Transverse colon (tissue), 4 donors: Measurements from ENCODE around the gene MAMDC4. TPM values are rescaled to one million over a fixed set of nuclear protein-coding genes. Genes with fewer than 3 reads are reported as not detected.
A peak's percentile ranks its signal among the peaks of the same experiment; 100 is the strongest.
"Not testable (repeated sequence)": the region's sequence is repeated elsewhere in the genome, so short reads cannot be mapped to it uniquely, and the experiment has no call there.

Experiments
- DNase-seq: peaks from one replicate; pipeline ENCODE4 v3.0.0-alpha.2; 2019
- H3K27ac ChIP-seq, 4 donors: fragments of 200-600 bp; sonication (generic); 2 replicates each; pipeline ENCODE4 v1.5.1; 2016 to 2018; ENCODE audit warnings: inconsistent platforms in 4 of 4
- H3K27me3 ChIP-seq: fragments of 200-600 bp; sonication (generic); 2 replicates; pipeline ENCODE4 v1.5.1; 2017; ENCODE audit warnings: inconsistent platforms
- H3K36me3 ChIP-seq, 4 donors: fragments of 200-600 bp; sonication (generic); 2 replicates each; pipeline ENCODE4 v1.5.1; 2017 to 2019; ENCODE audit warnings: inconsistent platforms in 4 of 4
- H3K4me1 ChIP-seq, 4 donors: fragments of 200-600 bp; sonication (generic); 2 replicates each; pipeline ENCODE4 v1.5.1; 2017 to 2020; ENCODE audit warnings: inconsistent platforms in 4 of 4
- H3K4me3 ChIP-seq, 4 donors: fragments of 200-600 bp; sonication (generic); 1 replicate in 1 of 4; 2 replicates in 3 of 4; pipeline versions ENCODE4 v1.5.1 to v1.6.1; 2017 to 2019; ENCODE audit warnings: inconsistent platforms in 4 of 4
- H3K9me3 ChIP-seq, 2 donors: fragments of 200-600 bp; sonication (generic); 2 replicates each; pipeline ENCODE4 v1.5.1; 2017 to 2019; ENCODE audit warnings: inconsistent platforms in 2 of 2
- EP300 ChIP-seq: sonication (generic); formaldehyde crosslinking; IDR thresholded peaks from one replicate; pipeline ENCODE4 v1.6.1; 2017; ENCODE audit warnings: antibody characterized with exemption, low read depth
- POLR2A ChIP-seq: fragments of 450-650 bp; IDR thresholded peaks from one replicate; pipeline ENCODE4 v1.6.1; 2016; ENCODE audit warnings: antibody characterized with exemption, mild to moderate bottlenecking, moderate library complexity
- POLR2AphosphoS5 ChIP-seq, 3 donors: sonication (generic); formaldehyde crosslinking; IDR thresholded peaks; one replicate each; pipeline ENCODE4 v1.6.1; 2016; ENCODE audit warnings: antibody characterized with exemption in 3 of 3
- WGBS, 2 donors: methylation state at CpG; one replicate each; pipeline ENCODE4 v1.1.5; 2018; ENCODE audit warnings: low coverage in 1 of 2; 5-methylcytosine and 5-hydroxymethylcytosine counted together
- in situ Hi-C, 4 donors: fragments of 200-750 bp; cut with MboI; loops; one replicate each; pipeline versions ENCODE4 v1.15.0 to v1.15.1; 2017; ENCODE audit warnings: low sequenced_read_pairs in 3 of 4, low pct_ligation_motif_present in 1 of 4, low pct_unique_long_range_greater_than_20kb in 1 of 4
- intact Hi-C: fragments of 100-400 bp; cut with DNase I; formaldehyde crosslinking; loops from one replicate; pipeline ENCODE4 v1.15.1; 2023; ENCODE audit warnings: low total_unique reads
- total RNA-seq, 4 donors: library from RNA; depleted of rRNA; stranded (reverse); fragments of >200 nt; gene quantifications; one replicate each; pipeline ENCODE4 v1.1.0, GENCODE V29; 2016
- TF ChIP-seq, protein P1 (sequence below), 5 experiments: fragments of 200-600 bp in 3 of 5; fragments of 450-650 bp in 2 of 5; sonication (generic) in 3 of 5; IDR thresholded peaks; 1 replicate in 2 of 5; 2 replicates in 3 of 5; pipeline ENCODE4 v1.5.1; 2016 to 2017; ENCODE audit warnings: antibody characterized with exemption in 5 of 5, inconsistent platforms in 3 of 5, mild to moderate bottlenecking in 2 of 5, moderate library complexity in 1 of 5

MAMDC4 gene
- total RNA-seq, 4 donors from 2014 or later: 11.4 to 52.5 (median 23.2) TPM

DNA sequence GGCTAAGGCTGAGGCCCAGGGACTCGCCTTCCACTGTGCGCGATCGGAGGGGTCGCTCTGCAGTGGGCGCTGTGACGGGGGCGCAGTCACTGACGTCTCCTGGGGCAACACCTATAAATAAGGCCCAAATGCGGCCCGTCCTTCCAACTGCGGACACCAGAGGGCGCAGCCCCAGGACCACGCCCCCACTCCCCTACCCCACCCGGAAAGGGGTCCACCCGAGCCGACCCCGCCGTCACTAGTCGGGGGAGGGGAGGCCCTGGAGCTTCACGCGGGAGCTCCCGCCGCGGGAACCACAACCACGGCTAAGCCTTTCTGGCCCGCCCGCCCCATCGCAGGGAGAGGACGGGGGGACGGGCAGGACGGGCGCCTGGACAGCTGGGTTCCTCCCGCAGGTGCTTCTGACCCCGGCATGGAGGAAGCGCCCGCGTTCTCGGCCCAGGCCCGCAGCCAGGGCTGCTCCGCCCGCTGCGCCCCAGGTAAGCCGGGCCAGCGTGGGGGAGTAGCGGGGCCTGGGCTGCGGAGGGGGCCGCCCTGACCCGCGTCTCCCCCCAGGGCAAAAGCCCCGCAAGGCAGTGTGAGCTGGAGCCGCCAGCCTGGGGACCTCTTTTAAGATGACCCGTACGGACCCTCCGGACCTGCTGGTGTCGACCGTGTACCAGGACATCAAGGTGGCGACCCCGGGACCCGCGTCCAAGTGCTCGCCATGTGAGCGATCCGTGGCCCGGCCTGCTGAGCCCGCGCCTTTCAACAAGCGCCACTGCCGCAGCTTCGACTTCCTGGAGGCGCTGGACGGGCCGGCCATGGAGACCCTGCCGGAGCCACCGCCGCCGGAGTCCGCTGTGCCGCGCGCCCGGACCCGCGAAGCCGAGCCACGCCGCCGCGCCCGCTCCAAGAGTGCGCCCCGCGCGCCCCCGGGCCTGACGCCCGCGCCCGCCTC, 8.1 kb upstream of the MAMDC4 start:
- in situ Hi-C loops, H3K36me3 ChIP-seq, intact Hi-C loops, H3K9me3 ChIP-seq: not testable (repeated sequence)
- H3K27ac ChIP-seq: peak overlapping the region in 3 of 4 donors; percentile 71 to 89 (median 80)
- peaks cover 29 to 79% (median 64%) of the 10 kb centered on the region in 4 donors for H3K4me1 ChIP-seq
- 36% methylated on average over 65 of the region's 99 CpGs; no CpG with 5 or more reads in 1 of the 2 donors for WGBS, 2 donors
- DNase-seq: peak; percentile 63
- peaks cover 41% of the 10 kb centered on the region for H3K27me3 ChIP-seq
- peak overlapping the region in 2 of 4 donors; percentile 9 to 12 for H3K4me3 ChIP-seq
- TF ChIP-seq, protein P1, sequence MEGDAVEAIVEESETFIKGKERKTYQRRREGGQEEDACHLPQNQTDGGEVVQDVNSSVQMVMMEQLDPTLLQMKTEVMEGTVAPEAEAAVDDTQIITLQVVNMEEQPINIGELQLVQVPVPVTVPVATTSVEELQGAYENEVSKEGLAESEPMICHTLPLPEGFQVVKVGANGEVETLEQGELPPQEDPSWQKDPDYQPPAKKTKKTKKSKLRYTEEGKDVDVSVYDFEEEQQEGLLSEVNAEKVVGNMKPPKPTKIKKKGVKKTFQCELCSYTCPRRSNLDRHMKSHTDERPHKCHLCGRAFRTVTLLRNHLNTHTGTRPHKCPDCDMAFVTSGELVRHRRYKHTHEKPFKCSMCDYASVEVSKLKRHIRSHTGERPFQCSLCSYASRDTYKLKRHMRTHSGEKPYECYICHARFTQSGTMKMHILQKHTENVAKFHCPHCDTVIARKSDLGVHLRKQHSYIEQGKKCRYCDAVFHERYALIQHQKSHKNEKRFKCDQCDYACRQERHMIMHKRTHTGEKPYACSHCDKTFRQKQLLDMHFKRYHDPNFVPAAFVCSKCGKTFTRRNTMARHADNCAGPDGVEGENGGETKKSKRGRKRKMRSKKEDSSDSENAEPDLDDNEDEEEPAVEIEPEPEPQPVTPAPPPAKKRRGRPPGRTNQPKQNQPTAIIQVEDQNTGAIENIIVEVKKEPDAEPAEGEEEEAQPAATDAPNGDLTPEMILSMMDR (IDR thresholded peaks at IDR 0.05): peak; percentile 76 to 90 (median 82)

DNA sequence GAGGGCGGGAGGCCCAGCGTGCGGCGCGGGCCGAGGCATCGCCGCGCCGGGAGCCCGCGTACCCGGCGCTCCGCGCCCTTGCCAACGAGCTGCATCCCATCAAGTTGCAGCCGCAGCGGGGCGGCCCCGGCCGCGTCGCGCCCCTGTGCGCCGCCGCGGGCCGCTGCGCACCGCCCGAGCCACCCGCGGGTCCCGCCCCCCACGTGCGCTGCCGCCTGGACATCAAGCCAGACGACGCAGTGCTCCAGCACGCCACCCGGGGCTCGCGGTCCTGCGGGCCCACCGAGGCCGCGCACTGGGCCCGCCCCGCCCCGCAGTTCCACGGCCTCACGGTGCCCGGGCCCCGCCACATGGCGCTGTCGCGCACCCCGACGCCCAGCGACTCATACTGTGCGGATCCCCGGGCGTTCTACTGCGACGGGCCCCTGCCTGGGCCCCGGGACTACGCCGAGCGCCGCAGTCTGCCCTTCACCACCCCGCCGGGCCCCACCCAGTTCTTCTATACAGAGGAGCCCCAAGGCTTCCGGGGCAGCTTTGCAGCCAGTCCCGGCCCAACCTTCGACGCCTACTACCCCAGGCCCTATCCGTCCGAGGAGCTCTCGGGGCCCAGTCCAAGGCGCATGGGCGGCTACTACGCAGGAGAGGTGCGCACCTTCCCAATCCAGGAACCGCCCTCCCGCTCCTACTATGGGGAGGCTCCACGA, 7.2 kb upstream of the MAMDC4 start:
- in situ Hi-C loops (no loop called here), intact Hi-C loops (no loop called here)
- Histone ChIP-seq H3K27ac (no peak overlapping the region), H3K9me3 (no peaks in the 10 kb centered on the region), H3K27me3 (peaks cover 41% of the 10 kb centered on the region), H3K4me1 (peaks cover 32 to 79% (median 61%) of the 10 kb centered on the region in 4 donors), H3K36me3 (no peaks in the 10 kb centered on the region), H3K4me3 (no peak overlapping the region)
- TF ChIP-seq POLR2A (no peak), POLR2AphosphoS5 (IDR thresholded peaks at IDR 0.05) (no peak), EP300 (no peak)
- TF ChIP-seq, protein P1 (IDR thresholded peaks at IDR 0.05): no peak
- no peak for DNase-seq
- WGBS, 2 donors: 55% methylated on average over 52 of the region's 88 CpGs; no CpG with 5 or more reads in 1 of the 2 donors

GRCh38 chr9:136845465-136846260, 6.5 kb upstream of the MAMDC4 start:
- peaks cover 38 to 79% (median 61%) of the 10 kb centered on the region in 4 donors for H3K4me1 ChIP-seq
- H3K27ac ChIP-seq: no peak overlapping the region
- H3K36me3 ChIP-seq: no peaks in the 10 kb centered on the region
- H3K27me3 ChIP-seq: peaks cover 41% of the 10 kb centered on the region
- H3K4me3 ChIP-seq: no peak overlapping the region
- no peak for TF ChIP-seq POLR2AphosphoS5 (IDR thresholded peaks at IDR 0.05)
- no peak for TF ChIP-seq POLR2A
- TF ChIP-seq EP300: no peak
- TF ChIP-seq, protein P1 (IDR thresholded peaks at IDR 0.05): no peak
- in situ Hi-C loops: no loop called here
- intact Hi-C loops: no loop called here
- no peaks in the 10 kb centered on the region for H3K9me3 ChIP-seq
- DNase-seq: no peak
- WGBS, 2 donors: 65% methylated on average over 82 of the region's 102 CpGs; no CpG with 5 or more reads in 1 of the 2 donors
